Limb (tissue), 2 donors: ENCODE results near the gene CUEDC1.

Experiments
- DNase-seq, 2 donors: peaks; one replicate each; pipeline ENCODE4 v3.0.0-alpha.2; 2016; ENCODE audit errors: extremely low spot score in 2 of 2

Gene CUEDC1

GRCh38 chr17:57957120-57957850 is 2.1 kb upstream of the CUEDC1 start:
- no peak for DNase-seq

GRCh38 chr17:57956291-57957119 is 1.3 kb upstream of the CUEDC1 start:
- no peak for DNase-seq

- DNase-seq, result peak in 1 of 2 donors; percentile 82
These were observed 622 bp downstream of the CUEDC1 start for GRCh38 chr17:57954397-57955182.

GRCh38 chr17:57953705-57954396 is 1.4 kb downstream of the CUEDC1 start:
- no peak for DNase-seq

- DNase-seq, result no peak
These were observed 2.0 kb downstream of the CUEDC1 start for GRCh38 chr17:57953219-57953618.

GRCh38 chr17:57949649-57950048 is 5.6 kb downstream of the CUEDC1 start:
- DNase-seq, result no peak

GRCh38 chr17:57948555-57949420 is 6.4 kb downstream of the CUEDC1 start:
- DNase-seq, result no peak

- no peak for DNase-seq
These were observed 7.0 kb downstream of the CUEDC1 start for GRCh38 chr17:57948169-57948554.

- no peak for DNase-seq
These were observed 7.8 kb downstream of the CUEDC1 start for GRCh38 chr17:57947369-57947768.

GRCh38 chr17:57946798-57947358 is 8.3 kb downstream of the CUEDC1 start:
- DNase-seq, result no peak

- DNase-seq, result no peak
These were observed 9.0 kb downstream of the CUEDC1 start for GRCh38 chr17:57945996-57946797.

- DNase-seq, result no peak
These were observed 10.3 kb downstream of the CUEDC1 start for GRCh38 chr17:57944908-57945307.

- DNase-seq, result no peak
These were observed 11.6 kb downstream of the CUEDC1 start for GRCh38 chr17:57943645-57944044.

- DNase-seq, result no peak
These were observed 12.1 kb downstream of the CUEDC1 start for GRCh38 chr17:57943140-57943539.

- DNase-seq, result no peak
These were observed 13.5 kb downstream of the CUEDC1 start for GRCh38 chr17:57941384-57942370.

GRCh38 chr17:57940653-57941329 is 14.4 kb downstream of the CUEDC1 start:
- DNase-seq, result no peak

- no peak for DNase-seq
These were observed 15.0 kb downstream of the CUEDC1 start for GRCh38 chr17:57940231-57940630.
